GM21576 (cell line): ENCODE measurements around the gene PGA4.

Experiments
- ATAC-seq: cut with Tn5 transposase; IDR thresholded peaks from one replicate; pipeline ENCODE4 v1.9.1; 2021; ENCODE audit warnings: mild to moderate bottlenecking, moderate library complexity; ENCODE audit not compliant: unreplicated experiment

PGA4 gene

GRCh38 chr11:61277186-61278000 is 55.2 kb downstream of the PGA4 start:
- no peak for ATAC-seq

- no peak for ATAC-seq
These were observed 55.9 kb downstream of the PGA4 start for GRCh38 chr11:61278001-61278470.

- ATAC-seq = no peak
These were observed 58.0 kb downstream of the PGA4 start for GRCh38 chr11:61279934-61280659.

- no peak for ATAC-seq
These were observed 58.9 kb downstream of the PGA4 start for GRCh38 chr11:61280883-61281580.
